ENCODE data around the gene LGR6. TPM values are rescaled to one million over a fixed set of nuclear protein-coding genes. Genes with fewer than 3 reads are reported as not detected.

LGR6 gene
- total and polyA plus RNA-seq, 2 of the 4 experiments (the other 2 are of a cell fraction), result not detected

DNA sequence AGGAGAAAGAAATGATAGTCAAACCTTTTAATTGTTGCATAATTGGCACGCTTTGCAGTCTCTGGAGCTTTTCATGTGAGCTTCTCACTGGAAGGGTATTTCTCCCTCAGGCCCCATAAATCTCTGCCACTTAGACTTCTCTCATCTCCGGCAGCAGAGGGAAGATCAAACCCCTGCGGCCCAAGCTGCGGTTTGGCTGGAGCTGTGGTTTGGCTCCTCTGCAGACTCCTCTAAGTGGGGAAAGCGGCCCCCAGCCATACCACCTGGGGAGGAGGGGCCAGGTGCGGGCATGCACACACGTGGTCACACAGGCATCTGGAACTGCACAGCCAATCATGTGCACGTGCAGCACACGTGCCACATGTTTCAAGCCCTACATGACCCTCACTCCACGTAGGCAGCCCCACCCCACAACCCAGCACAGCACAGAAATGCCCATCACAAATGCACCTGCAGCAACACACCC is 89.8 kb downstream of the LGR6 start:
- Histone ChIP-seq H3K23ac (ENCODE audit: low read depth, low read length) (peak overlapping the region; percentile 16; the same call in 1 of the 2 replicates), H4K8ac (ENCODE audit: low read depth in 2 of 2, low read length in 2 of 2) (peak overlapping the region in 1 of 2 experiments; percentile 17; a peak in 1 of 4 replicates), H3K27ac (ENCODE audit: insufficient read depth, low read length) (no peak overlapping the region), H4K91ac (ENCODE audit: insufficient read depth, low read depth, low read length) (no peak overlapping the region), H3K27me3 (ENCODE audit: control insufficient read depth, insufficient read depth, low read length) (no peaks in the 10 kb centered on the region), H2BK5ac (ENCODE audit: low read depth, low read length, poor library complexity, severe bottlenecking) (no peak overlapping the region), H3K4ac (ENCODE audit: low read depth, low read length) (peak overlapping the region; percentile 50), H2BK120ac (ENCODE audit: low read depth, low read length) (peak overlapping the region; percentile 48), H3K4me2 (ENCODE audit: low read depth, low read length) (no peak overlapping the region), H3K4me3 (ENCODE audit: insufficient read depth, low read depth, low read length) (no peak overlapping the region), H3K18ac (ENCODE audit: low read depth, low read length) (no peak overlapping the region), H3K14ac (replicated peaks; ENCODE audit: low read depth, low read length) (peak overlapping the region; percentile 13; the same call in 1 of the 2 replicates), H3K56ac (ENCODE audit: extremely low read depth, insufficient read depth, low read length) (no peak overlapping the region), H2BK15ac (ENCODE audit: low read depth, low read length) (no peak overlapping the region), H3K9me1 (ENCODE audit: insufficient read depth, low read length) (peaks cover 29% of the 10 kb centered on the region), H4K20me1 (ENCODE audit: insufficient read depth, low read length) (peaks cover 2% of the 10 kb centered on the region; the same call in 1 of the 2 replicates), H2AK9ac (replicated peaks; ENCODE audit: low read depth, low read length, poor library complexity) (no peak overlapping the region), H3K4me1 (ENCODE audit: control insufficient read depth, insufficient read depth, low read length) (peaks cover 37% of the 10 kb centered on the region), H4K5ac (ENCODE audit: low read depth, low read length) (no peak overlapping the region), H2BK20ac (ENCODE audit: low read depth, low read length) (no peak overlapping the region), H3K9ac (ENCODE audit: low read depth, low read length) (no peak overlapping the region), H3K79me1 (ENCODE audit: low read depth in 1 of 2, low read length in 2 of 2) (no peaks in the 10 kb centered on the region), H2AFZ (replicated peaks; ENCODE audit: low read length, poor library complexity) (peak overlapping the region; percentile 5), H3K9me3 (ENCODE audit: control insufficient read depth, insufficient read depth, low read length) (no peaks in the 10 kb centered on the region), H2AK5ac (ENCODE audit: low read depth, low read length) (peak overlapping the region; percentile 56; the same call in 1 of the 2 replicates), H3K36me3 (ENCODE audit: control insufficient read depth, insufficient read depth, low read length) (no peaks in the 10 kb centered on the region)
- dilution Hi-C loops (cut with HindIII; ENCODE audit: low sequenced_read_pairs, unreplicated experiment) (no loop called here), intact Hi-C loops (cut with micrococcal nuclease) (loop anchor here (2.0 kb wide), 1 partner anchor 47 kb away; no protein-coding TSS in a partner anchor), in situ Hi-C loops (cut with MboI; ENCODE audit: low sequenced_read_pairs) (no loop called here)
- ChIA-PET POLR2A (ENCODE audit: unreplicated experiment) (no interaction called here), CTCF (interaction anchor here (0.6 to 1.0 kb wide), 3 partner anchors 8 to 117 kb away, joined by 3 to 4 read pairs (median 4); no protein-coding TSS in a partner anchor)
- BruUV-seq (replicated peaks), result no TSS peak
- ATAC-seq (ENCODE audit: low read depth), result peak; percentile 33
- 33% methylated on average over 1 of the region's 10 CpGs; no CpG with 5 or more reads in 1 of the 2 experiments for WGBS, 2 experiments (ENCODE audit: extremely low coverage in 2 of 2, insufficient read length in 1 of 2)
- TF ChIP-seq, protein P1, sequence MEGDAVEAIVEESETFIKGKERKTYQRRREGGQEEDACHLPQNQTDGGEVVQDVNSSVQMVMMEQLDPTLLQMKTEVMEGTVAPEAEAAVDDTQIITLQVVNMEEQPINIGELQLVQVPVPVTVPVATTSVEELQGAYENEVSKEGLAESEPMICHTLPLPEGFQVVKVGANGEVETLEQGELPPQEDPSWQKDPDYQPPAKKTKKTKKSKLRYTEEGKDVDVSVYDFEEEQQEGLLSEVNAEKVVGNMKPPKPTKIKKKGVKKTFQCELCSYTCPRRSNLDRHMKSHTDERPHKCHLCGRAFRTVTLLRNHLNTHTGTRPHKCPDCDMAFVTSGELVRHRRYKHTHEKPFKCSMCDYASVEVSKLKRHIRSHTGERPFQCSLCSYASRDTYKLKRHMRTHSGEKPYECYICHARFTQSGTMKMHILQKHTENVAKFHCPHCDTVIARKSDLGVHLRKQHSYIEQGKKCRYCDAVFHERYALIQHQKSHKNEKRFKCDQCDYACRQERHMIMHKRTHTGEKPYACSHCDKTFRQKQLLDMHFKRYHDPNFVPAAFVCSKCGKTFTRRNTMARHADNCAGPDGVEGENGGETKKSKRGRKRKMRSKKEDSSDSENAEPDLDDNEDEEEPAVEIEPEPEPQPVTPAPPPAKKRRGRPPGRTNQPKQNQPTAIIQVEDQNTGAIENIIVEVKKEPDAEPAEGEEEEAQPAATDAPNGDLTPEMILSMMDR (conservative IDR thresholded peaks at IDR 0.05; ENCODE audit: low read depth, low read length), result no peak
- no peak for TF ChIP-seq POLR2A (IDR thresholded peaks at IDR 0.05; ENCODE audit: low read depth, low read length)
- TF ChIP-seq NFE2L2 (IDR thresholded peaks at IDR 0.05; ENCODE audit: low read depth, low read length), result no peak
- no peak for TF ChIP-seq CHD1 (IDR thresholded peaks at IDR 0.05; ENCODE audit: low read depth, low read length)
- peak; percentile 42 for TF ChIP-seq BHLHE40 (IDR thresholded peaks at IDR 0.05; ENCODE audit: low read depth, low read length)
- TF ChIP-seq FOS (IDR thresholded peaks at IDR 0.05; ENCODE audit: low read depth, low read length), result no peak
- TF ChIP-seq RCOR1 (IDR thresholded peaks at IDR 0.05; ENCODE audit: insufficient replicate concordance, low read length), result no peak
- TF ChIP-seq RAD21 (IDR thresholded peaks at IDR 0.05; ENCODE audit: low read length), result no peak
- TF ChIP-seq MAZ (IDR thresholded peaks at IDR 0.05; ENCODE audit: borderline replicate concordance, low read depth, low read length), result 0 out of 2 replicates have a peak, but pooled peaks have one; percentile 12
- peak; percentile 55 for TF ChIP-seq CEBPB (IDR thresholded peaks at IDR 0.05; ENCODE audit: low read depth, low read length)
- no peak for TF ChIP-seq MXI1 (IDR thresholded peaks at IDR 0.05; ENCODE audit: borderline replicate concordance, low read depth, low read length)
- peak; percentile 75 for DNase-seq
